Neural progenitor cell (in vitro differentiated cells): ENCODE measurements around the gene HINT1. TPM values are rescaled to one million over a fixed set of nuclear protein-coding genes. Genes with fewer than 3 reads are reported as not detected.
"Not testable (repeated sequence)": the region's sequence is repeated elsewhere in the genome, so short reads cannot be mapped to it uniquely, and the experiment has no call there.

Source experiments
- DNase-seq: peaks from one replicate; pipeline ENCODE4 v3.0.0-alpha.2; 2016; ENCODE audit warnings: low spot score
- H2AFZ ChIP-seq: fragments of 200-600 bp; sonication (generic); replicated peaks from 2 replicates; pipeline ENCODE4 v1.6.1; 2016; ENCODE audit warnings: antibody characterized with exemption
- H3F3A ChIP-seq: fragments of 200-600 bp; sonication (generic); 2 replicates; pipeline ENCODE4 v1.6.1; 2016; ENCODE audit warnings: antibody characterized with exemption, low read depth
- H3K27ac ChIP-seq: fragments of 200-600 bp; sonication (generic); 2 replicates; pipeline ENCODE4 v1.5.1; 2016; ENCODE audit warnings: mild to moderate bottlenecking
- H3K27me3 ChIP-seq: fragments of 200-600 bp; sonication (generic); 2 replicates; pipeline ENCODE4 v1.6.1; 2016; ENCODE audit warnings: mild to moderate bottlenecking, moderate library complexity
- H3K36me3 ChIP-seq: fragments of 200-600 bp; sonication (generic); 2 replicates; pipeline ENCODE4 v1.5.1; 2016
- H3K4me1 ChIP-seq: fragments of 200-600 bp; sonication (generic); 2 replicates; pipeline ENCODE4 v1.6.1; 2016; ENCODE audit warnings: mixed run types
- H3K4me2 ChIP-seq: fragments of 200-600 bp; sonication (generic); 2 replicates; pipeline ENCODE4 v1.6.1; 2016
- H3K4me3 ChIP-seq: fragments of 200-600 bp; sonication (generic); 2 replicates; pipeline ENCODE4 v1.5.1; 2016
- H3K79me2 ChIP-seq: fragments of 200-600 bp; sonication (generic); 2 replicates; pipeline ENCODE4 v1.6.1; 2016; ENCODE audit warnings: low read depth
- H3K9ac ChIP-seq: fragments of 200-600 bp; sonication (generic); 2 replicates; pipeline ENCODE4 v1.6.1; 2016
- H3K9me3 ChIP-seq: fragments of 200-600 bp; sonication (generic); 2 replicates; pipeline ENCODE4 v1.5.1; 2016; ENCODE audit warnings: low read depth
- H4K20me1 ChIP-seq: fragments of 200-600 bp; sonication (generic); 2 replicates; pipeline ENCODE4 v1.6.1; 2016; ENCODE audit warnings: low read depth
- H3K27ac Mint-ChIP-seq: 3 replicates; pipeline ENCODE4 v1.8.0; 2021; ENCODE audit warnings: mixed read lengths
- H3K27me3 Mint-ChIP-seq: 2 replicates; pipeline ENCODE4 v1.8.0; 2022; ENCODE audit warnings: low read depth, mild to moderate bottlenecking, inconsistent platforms, moderate library complexity, mixed read lengths; ENCODE audit not compliant: insufficient read depth
- H3K36me3 Mint-ChIP-seq: 3 replicates; pipeline ENCODE4 v1.8.0; 2021; ENCODE audit warnings: mixed read lengths
- H3K4me1 Mint-ChIP-seq: 3 replicates; pipeline ENCODE4 v1.8.0; 2021; ENCODE audit warnings: mixed read lengths
- H3K4me3 Mint-ChIP-seq: 3 replicates; pipeline ENCODE4 v1.8.0; 2021; ENCODE audit warnings: mild to moderate bottlenecking, moderate library complexity, mixed read lengths
- H3K9me3 Mint-ChIP-seq: 3 replicates; pipeline ENCODE4 v1.8.0; 2020; ENCODE audit warnings: mixed read lengths
- CTCF ChIP-seq: fragments of 200-600 bp; sonication (generic); IDR thresholded peaks from 2 replicates; pipeline ENCODE4 v1.5.1; 2017; ENCODE audit warnings: antibody characterized with exemption, mild to moderate bottlenecking
- EZH2 ChIP-seq: fragments of 200-600 bp; sonication (generic); IDR thresholded peaks from 2 replicates; pipeline ENCODE4 v1.6.1; 2017; ENCODE audit warnings: antibody characterized with exemption, mild to moderate bottlenecking, moderate library complexity
- EZH2phosphoT487 ChIP-seq: fragments of 200-600 bp; sonication (generic); IDR thresholded peaks from 2 replicates; pipeline ENCODE4 v1.6.1; 2017; ENCODE audit warnings: antibody characterized with exemption
- total RNA-seq: library from RNA; depleted of rRNA; stranded (reverse); fragments of >200 nt; gene quantifications from 2 replicates; pipeline ENCODE4 v1.2.3, GENCODE V29; 2015; ENCODE audit warnings: low replicate concordance

The HINT1 gene
- total RNA-seq, 1 donor from 2014 or later, result 300 TPM

- Histone ChIP-seq H3K36me3 (peaks cover 3% of the 10 kb centered on the region), H3K4me3 (no peak overlapping the region), H3K4me1 (peaks cover 4% of the 10 kb centered on the region), H4K20me1 (no peaks in the 10 kb centered on the region), H3F3A (no peaks in the 10 kb centered on the region), H3K4me2 (no peak overlapping the region), H3K27ac (no peak overlapping the region), H3K9me3 (no peaks in the 10 kb centered on the region), H3K9ac (no peak overlapping the region), H3K79me2 (no peaks in the 10 kb centered on the region), H2AFZ (no peak overlapping the region), H3K27me3 (no peaks in the 10 kb centered on the region)
- TF ChIP-seq EZH2, result no peak
- TF ChIP-seq CTCF, result no peak
- no peak for TF ChIP-seq EZH2phosphoT487
- Mint-ChIP-seq H3K27ac (no peak overlapping the region), H3K27me3 (no peaks in the 10 kb centered on the region), H3K9me3 (no peaks in the 10 kb centered on the region), H3K4me3 (no peak overlapping the region), H3K36me3 (no peaks in the 10 kb centered on the region), H3K4me1 (no peaks in the 10 kb centered on the region)
- no peak for DNase-seq
Measured at GRCh38 chr5:131195696-131196095, 30.6 kb upstream of the HINT1 start.

GRCh38 chr5:131194725-131195124 is 29.7 kb upstream of the HINT1 start:
- Mint-ChIP-seq H3K4me1 (no peaks in the 10 kb centered on the region), H3K9me3 (no peaks in the 10 kb centered on the region), H3K36me3 (no peaks in the 10 kb centered on the region), H3K27ac (no peak overlapping the region), H3K4me3 (no peak overlapping the region), H3K27me3 (no peaks in the 10 kb centered on the region)
- no peak for DNase-seq
- H3K27me3 ChIP-seq, result no peaks in the 10 kb centered on the region
- TF ChIP-seq EZH2phosphoT487 (no peak), CTCF (no peak), EZH2 (no peak)
- no peak overlapping the region for H3K4me3 ChIP-seq
- H3K27ac ChIP-seq, result no peak overlapping the region
- peaks cover 3% of the 10 kb centered on the region for H3K36me3 ChIP-seq
- no peaks in the 10 kb centered on the region for H3K9me3 ChIP-seq
- no peaks in the 10 kb centered on the region for H4K20me1 ChIP-seq
- H3K4me1 ChIP-seq, result peaks cover 4% of the 10 kb centered on the region
- H3K4me2 ChIP-seq, result no peak overlapping the region
- no peak overlapping the region for H3K9ac ChIP-seq
- H3K79me2 ChIP-seq, result no peaks in the 10 kb centered on the region
- H3F3A ChIP-seq, result no peaks in the 10 kb centered on the region
- H2AFZ ChIP-seq, result no peak overlapping the region

GRCh38 chr5:131193897-131194296 is 28.8 kb upstream of the HINT1 start:
- not testable (repeated sequence) for H3K4me1 ChIP-seq, H3K27ac ChIP-seq, H3K4me3 ChIP-seq, H3K9ac ChIP-seq, H3K27me3 Mint-ChIP-seq, H3K27me3 ChIP-seq, H3K4me1 Mint-ChIP-seq, H3K36me3 ChIP-seq, H3K27ac Mint-ChIP-seq, H3K79me2 ChIP-seq, H3K36me3 Mint-ChIP-seq, DNase-seq, H3K9me3 Mint-ChIP-seq, H4K20me1 ChIP-seq, H3K4me2 ChIP-seq, H2AFZ ChIP-seq, H3F3A ChIP-seq, H3K9me3 ChIP-seq, H3K4me3 Mint-ChIP-seq

- Mint-ChIP-seq H3K27ac (peak overlapping the region; percentile 24), H3K4me3 (no peak overlapping the region)
Measured at GRCh38 chr5:131193106-131193505, 28.1 kb upstream of the HINT1 start.

More at GRCh38 chr5:131193106-131193505, 28.1 kb upstream of the HINT1 start:
- no peak for TF ChIP-seq EZH2phosphoT487
- no peak for TF ChIP-seq CTCF
- TF ChIP-seq EZH2, result no peak
- Histone ChIP-seq H3K36me3 (peaks cover 3% of the 10 kb centered on the region), H2AFZ (no peak overlapping the region), H3K27me3 (no peaks in the 10 kb centered on the region), H4K20me1 (no peaks in the 10 kb centered on the region), H3K79me2 (no peaks in the 10 kb centered on the region), H3K9me3 (no peaks in the 10 kb centered on the region), H3K4me1 (peaks cover 4% of the 10 kb centered on the region), H3K27ac (no peak overlapping the region), H3K9ac (no peak overlapping the region), H3K4me3 (no peak overlapping the region), H3K4me2 (no peak overlapping the region), H3F3A (no peaks in the 10 kb centered on the region)
- H3K4me1 Mint-ChIP-seq, result no peaks in the 10 kb centered on the region
- H3K27me3 Mint-ChIP-seq, result no peaks in the 10 kb centered on the region
- no peak for DNase-seq
- H3K36me3 Mint-ChIP-seq, result peaks cover 4% of the 10 kb centered on the region
- no peaks in the 10 kb centered on the region for H3K9me3 Mint-ChIP-seq
